ENCODE results near the gene PDK4. TPM values are rescaled to one million over a fixed set of nuclear protein-coding genes. Genes with fewer than 3 reads are reported as not detected.

Gene PDK4
- total RNA-seq, result 1.8 and 2.1 TPM in 2 replicates

DNA sequence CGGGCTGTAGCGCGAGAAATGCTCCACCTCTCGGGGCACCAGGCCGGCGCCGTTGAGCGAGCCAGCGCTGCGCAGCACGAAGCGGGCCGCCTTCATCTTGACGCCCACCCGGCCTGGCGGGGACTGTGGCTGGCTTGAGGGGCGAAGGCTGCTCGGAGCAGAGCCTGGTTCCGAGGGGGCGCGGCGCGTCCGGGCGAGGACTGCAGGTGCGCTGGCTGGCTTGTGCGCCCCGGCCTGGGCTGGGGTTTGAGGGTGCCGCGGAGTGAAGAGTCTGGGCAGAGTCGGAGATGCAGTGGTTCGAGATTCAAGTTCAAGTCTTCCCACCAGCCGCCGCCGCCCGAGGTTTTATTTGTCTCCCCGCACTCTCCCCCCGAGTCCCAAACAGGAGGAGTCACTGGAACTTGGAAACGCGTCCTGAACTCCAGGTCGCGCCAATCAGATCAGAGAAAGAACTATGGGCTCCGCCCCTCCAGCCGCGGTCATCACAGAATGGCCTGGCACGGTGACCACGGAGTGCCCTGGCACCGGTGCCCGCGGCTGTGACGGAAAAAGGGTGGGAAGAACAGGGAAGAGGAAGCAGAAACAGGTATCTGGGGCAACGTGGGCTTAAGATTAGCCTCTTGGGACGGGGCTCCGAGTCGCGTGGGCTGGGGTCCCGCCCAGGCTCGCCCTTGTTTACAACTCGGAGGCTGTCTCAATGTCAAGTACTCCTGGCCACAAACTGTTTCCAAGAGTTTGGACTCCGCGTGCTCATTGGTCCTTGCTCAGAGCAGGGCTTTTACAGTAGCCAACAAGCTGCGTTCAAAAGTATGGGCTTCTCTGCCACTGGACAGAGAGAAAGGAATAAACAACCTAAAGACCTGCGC lies at the start of gene PDK4:
PDK4 (minus strand) TSS at position 319 of the 866 bp plus-strand sequence; CDS start at position 96, 223 bp downstream.

Other genes with a start within 250 kb of the PDK4 start
- gene PON3, start 200.1 kb downstream of the PDK4 start, total RNA-seq, result not detected in 2 replicates
- gene PON2, start 161.5 kb downstream of the PDK4 start, total RNA-seq, result 111 and 112 TPM in 2 replicates
- gene ASB4, start 110.6 kb downstream of the PDK4 start, total RNA-seq, result not detected in 2 replicates
- 0.89 and 1.2 TPM in 2 replicates for gene DYNC1I1, start 176.0 kb upstream of the PDK4 start, total RNA-seq